ENCODE data around the gene POLR1B. TPM values are rescaled to one million over a fixed set of nuclear protein-coding genes. Genes with fewer than 3 reads are reported as not detected.

The POLR1B gene
- total and polyA plus RNA-seq, 2 of the 13 experiments (the other 11 are each of a cell fraction or from before 2014, with no cell fraction given), result 18.3 to 46.0 TPM

GRCh38 chr2:112542123-112542983 is at the start of gene POLR1B (continued):
- TF ChIP-seq, protein P1, sequence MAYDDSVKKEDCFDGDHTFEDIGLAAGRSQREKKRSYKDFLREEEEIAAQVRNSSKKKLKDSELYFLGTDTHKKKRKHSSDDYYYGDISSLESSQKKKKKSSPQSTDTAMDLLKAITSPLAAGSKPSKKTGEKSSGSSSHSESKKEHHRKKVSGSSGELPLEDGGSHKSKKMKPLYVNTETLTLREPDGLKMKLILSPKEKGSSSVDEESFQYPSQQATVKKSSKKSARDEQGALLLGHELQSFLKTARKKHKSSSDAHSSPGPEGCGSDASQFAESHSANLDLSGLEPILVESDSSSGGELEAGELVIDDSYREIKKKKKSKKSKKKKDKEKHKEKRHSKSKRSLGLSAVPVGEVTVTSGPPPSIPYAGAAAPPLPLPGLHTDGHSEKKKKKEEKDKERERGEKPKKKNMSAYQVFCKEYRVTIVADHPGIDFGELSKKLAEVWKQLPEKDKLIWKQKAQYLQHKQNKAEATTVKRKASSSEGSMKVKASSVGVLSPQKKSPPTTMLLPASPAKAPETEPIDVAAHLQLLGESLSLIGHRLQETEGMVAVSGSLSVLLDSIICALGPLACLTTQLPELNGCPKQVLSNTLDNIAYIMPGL (CRISPR knock-in tag; IDR thresholded peaks at IDR 0.05; ENCODE audit: borderline replicate concordance in 1 of 2, low read depth in 1 of 2), result peak; percentile 60 to 87
- TF ChIP-seq PLSCR1 (CRISPR knock-in tag; IDR thresholded peaks at IDR 0.05; ENCODE audit: borderline replicate concordance), result no peak; the same call in 1 of the 2 replicates
- peak; percentile 94 for TF ChIP-seq ZNF160 (CRISPR knock-in tag; IDR thresholded peaks at IDR 0.05)
- TF ChIP-seq GTF2F1 (IDR thresholded peaks at IDR 0.05; ENCODE audit: low read length), result no peak; the same call in 1 of the 2 replicates
- no peak for TF ChIP-seq TCF7 (IDR thresholded peaks at IDR 0.05; ENCODE audit: low read depth)
- TF ChIP-seq ZNF891 (CRISPR knock-in tag; IDR thresholded peaks at IDR 0.05), result peak; percentile 99
- peak; percentile 99 for TF ChIP-seq CHCHD3 (CRISPR knock-in tag; IDR thresholded peaks at IDR 0.05)
- TF ChIP-seq, protein P2, sequence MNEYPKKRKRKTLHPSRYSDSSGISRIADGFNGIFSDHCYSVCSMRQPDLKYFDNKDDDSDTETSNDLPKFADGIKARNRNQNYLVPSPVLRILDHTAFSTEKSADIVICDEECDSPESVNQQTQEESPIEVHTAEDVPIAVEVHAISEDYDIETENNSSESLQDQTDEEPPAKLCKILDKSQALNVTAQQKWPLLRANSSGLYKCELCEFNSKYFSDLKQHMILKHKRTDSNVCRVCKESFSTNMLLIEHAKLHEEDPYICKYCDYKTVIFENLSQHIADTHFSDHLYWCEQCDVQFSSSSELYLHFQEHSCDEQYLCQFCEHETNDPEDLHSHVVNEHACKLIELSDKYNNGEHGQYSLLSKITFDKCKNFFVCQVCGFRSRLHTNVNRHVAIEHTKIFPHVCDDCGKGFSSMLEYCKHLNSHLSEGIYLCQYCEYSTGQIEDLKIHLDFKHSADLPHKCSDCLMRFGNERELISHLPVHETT (CRISPR knock-in tag; conservative IDR thresholded peaks at IDR 0.05), result peak; percentile 88
- no peak for TF ChIP-seq ZNF10 (CRISPR knock-in tag; IDR thresholded peaks at IDR 0.05; ENCODE audit: borderline replicate concordance, low read depth)
- peak; percentile 88 for TF ChIP-seq ZBTB26 (CRISPR knock-in tag; IDR thresholded peaks at IDR 0.05; ENCODE audit: borderline replicate concordance)
- peak; percentile 100 for TF ChIP-seq ARID4A (CRISPR knock-in tag; IDR thresholded peaks at IDR 0.05; ENCODE audit: borderline replicate concordance)
- TF ChIP-seq HNRNPH1 (optimal IDR thresholded peaks at IDR 0.05; ENCODE audit: low read depth, low read length), result no peak
- peak; percentile 86 for TF ChIP-seq HOXD1 (CRISPR knock-in tag; IDR thresholded peaks at IDR 0.05)
- TF ChIP-seq, protein P3, sequence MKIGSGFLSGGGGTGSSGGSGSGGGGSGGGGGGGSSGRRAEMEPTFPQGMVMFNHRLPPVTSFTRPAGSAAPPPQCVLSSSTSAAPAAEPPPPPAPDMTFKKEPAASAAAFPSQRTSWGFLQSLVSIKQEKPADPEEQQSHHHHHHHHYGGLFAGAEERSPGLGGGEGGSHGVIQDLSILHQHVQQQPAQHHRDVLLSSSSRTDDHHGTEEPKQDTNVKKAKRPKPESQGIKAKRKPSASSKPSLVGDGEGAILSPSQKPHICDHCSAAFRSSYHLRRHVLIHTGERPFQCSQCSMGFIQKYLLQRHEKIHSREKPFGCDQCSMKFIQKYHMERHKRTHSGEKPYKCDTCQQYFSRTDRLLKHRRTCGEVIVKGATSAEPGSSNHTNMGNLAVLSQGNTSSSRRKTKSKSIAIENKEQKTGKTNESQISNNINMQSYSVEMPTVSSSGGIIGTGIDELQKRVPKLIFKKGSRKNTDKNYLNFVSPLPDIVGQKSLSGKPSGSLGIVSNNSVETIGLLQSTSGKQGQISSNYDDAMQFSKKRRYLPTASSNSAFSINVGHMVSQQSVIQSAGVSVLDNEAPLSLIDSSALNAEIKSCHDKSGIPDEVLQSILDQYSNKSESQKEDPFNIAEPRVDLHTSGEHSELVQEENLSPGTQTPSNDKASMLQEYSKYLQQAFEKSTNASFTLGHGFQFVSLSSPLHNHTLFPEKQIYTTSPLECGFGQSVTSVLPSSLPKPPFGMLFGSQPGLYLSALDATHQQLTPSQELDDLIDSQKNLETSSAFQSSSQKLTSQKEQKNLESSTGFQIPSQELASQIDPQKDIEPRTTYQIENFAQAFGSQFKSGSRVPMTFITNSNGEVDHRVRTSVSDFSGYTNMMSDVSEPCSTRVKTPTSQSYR (CRISPR knock-in tag; IDR thresholded peaks at IDR 0.05; ENCODE audit: borderline replicate concordance), result peak; percentile 38; the same call in 1 of the 2 replicates

All from HepG2 (cell line).